CD8-positive, alpha-beta memory T cell (primary cell): ENCODE measurements around the gene SOX5. TPM values are rescaled to one million over a fixed set of nuclear protein-coding genes. Genes with fewer than 3 reads are reported as not detected.

Source experiments
- CTCF ChIA-PET: fragments of 350-600 bp; sonication (Branson Sonifier 250); formaldehyde crosslinking; loops from one replicate; lab custom pipeline; 2021; ENCODE audit warnings: antibody characterized with exemption; lab: Charles Lee
- POLR2A ChIA-PET: fragments of 350-600 bp; sonication (Branson Sonifier 250); formaldehyde crosslinking; loops from one replicate; lab custom pipeline; 2021; ENCODE audit warnings: antibody characterized with exemption; lab: Charles Lee
- DNase-seq, 5 donors: peaks; one replicate each; pipeline versions ENCODE4 v3.0.0 to v3.0.0-alpha.2; 2020 to 2022; ENCODE audit warnings: mixed read lengths in 1 of 5
- H3K27ac ChIP-seq: one replicate; pipeline ENCODE4 v1.7.0; 2013; ENCODE audit warnings: low read depth, mild to moderate bottlenecking, low read length, moderate library complexity
- H3K27me3 ChIP-seq: 2 replicates; pipeline ENCODE4 v1.7.0; 2013; ENCODE audit warnings: low read length, mild to moderate bottlenecking; ENCODE audit not compliant: insufficient read depth, poor library complexity, severe bottlenecking
- H3K36me3 ChIP-seq: 2 replicates; pipeline ENCODE4 v1.7.0; 2013; ENCODE audit warnings: mild to moderate bottlenecking, low read length, moderate library complexity; ENCODE audit not compliant: insufficient read depth
- H3K4me1 ChIP-seq: 2 replicates; pipeline ENCODE4 v1.7.0; 2013; ENCODE audit warnings: mild to moderate bottlenecking, low read length, moderate library complexity; ENCODE audit not compliant: insufficient read depth
- H3K4me3 ChIP-seq: 2 replicates; pipeline ENCODE4 v1.7.0; 2013; ENCODE audit warnings: mild to moderate bottlenecking, low read length
- H3K9me3 ChIP-seq: 2 replicates; pipeline ENCODE4 v1.7.0; 2013; ENCODE audit warnings: mild to moderate bottlenecking, low read length
- H3K27ac Mint-ChIP-seq, 8 donors: one replicate each; pipeline ENCODE4 v1.8.0; 2020 to 2021; ENCODE audit warnings: mixed read lengths in 8 of 8, mild to moderate bottlenecking in 6 of 8, inconsistent platforms in 3 of 8, moderate library complexity in 3 of 8
- H3K27me3 Mint-ChIP-seq, 2 donors: one replicate each; pipeline ENCODE4 v1.8.0; 2020 to 2021; ENCODE audit warnings: mixed read lengths in 2 of 2, mild to moderate bottlenecking in 1 of 2, moderate library complexity in 1 of 2
- H3K36me3 Mint-ChIP-seq, 3 donors: one replicate each; pipeline ENCODE4 v1.8.0; 2020 to 2021; ENCODE audit warnings: mixed read lengths in 3 of 3, inconsistent platforms in 1 of 3, mild to moderate bottlenecking in 1 of 3
- H3K4me1 Mint-ChIP-seq, 3 donors: one replicate each; pipeline ENCODE4 v1.8.0; 2020 to 2021; ENCODE audit warnings: mixed read lengths in 3 of 3, inconsistent platforms in 1 of 3, mild to moderate bottlenecking in 1 of 3
- H3K4me3 Mint-ChIP-seq, 7 donors: one replicate each; pipeline ENCODE4 v1.8.0; 2020 to 2021; ENCODE audit warnings: mixed read lengths in 7 of 7, mild to moderate bottlenecking in 6 of 7, moderate library complexity in 4 of 7, inconsistent platforms in 2 of 7
- H3K9me3 Mint-ChIP-seq, 5 donors: one replicate each; pipeline ENCODE4 v1.8.0; 2020 to 2022; ENCODE audit warnings: mixed read lengths in 5 of 5, mild to moderate bottlenecking in 3 of 5, moderate library complexity in 2 of 5, inconsistent platforms in 1 of 5
- polyA plus RNA-seq: library from polyadenylated mRNA; unstranded; fragments of 300-500 nt; fragmentation: Illumina TruSeq; gene quantifications from one replicate; pipeline ENCODE4 v1.2.3, GENCODE V29; 2021
- total RNA-seq, 2 experiments: library from RNA; stranded (reverse); gene quantifications; one replicate each; pipeline ENCODE4 v1.2.3, GENCODE V29; 2021

Gene SOX5
- total and polyA plus RNA-seq, 3 experiments from 2014 or later = 0.13 to 0.18 TPM; not detected in 1

DNA sequence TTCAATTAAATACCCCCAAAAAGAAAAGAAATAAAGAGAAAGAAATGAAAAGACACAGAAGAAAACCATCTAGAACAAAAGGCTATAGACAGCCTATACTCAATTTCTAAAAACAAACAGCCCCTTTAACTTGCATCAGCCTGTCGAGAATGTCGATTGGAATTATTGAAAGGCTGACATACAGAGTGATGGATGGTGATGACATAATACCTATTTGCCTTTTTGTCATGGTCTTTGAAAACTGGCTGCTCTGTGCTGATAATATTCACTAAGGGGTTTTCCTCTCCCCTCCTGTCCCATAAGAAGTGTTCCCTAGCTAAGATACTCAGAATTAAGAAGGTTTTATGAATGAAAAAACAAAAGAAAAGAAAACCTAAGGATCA, 393.7 kb downstream of the SOX5 start:
- no peaks in the 10 kb centered on the region for H3K27me3 ChIP-seq
- CTCF ChIA-PET = no interaction called here
- H3K27ac Mint-ChIP-seq = no peak overlapping the region

DNA sequence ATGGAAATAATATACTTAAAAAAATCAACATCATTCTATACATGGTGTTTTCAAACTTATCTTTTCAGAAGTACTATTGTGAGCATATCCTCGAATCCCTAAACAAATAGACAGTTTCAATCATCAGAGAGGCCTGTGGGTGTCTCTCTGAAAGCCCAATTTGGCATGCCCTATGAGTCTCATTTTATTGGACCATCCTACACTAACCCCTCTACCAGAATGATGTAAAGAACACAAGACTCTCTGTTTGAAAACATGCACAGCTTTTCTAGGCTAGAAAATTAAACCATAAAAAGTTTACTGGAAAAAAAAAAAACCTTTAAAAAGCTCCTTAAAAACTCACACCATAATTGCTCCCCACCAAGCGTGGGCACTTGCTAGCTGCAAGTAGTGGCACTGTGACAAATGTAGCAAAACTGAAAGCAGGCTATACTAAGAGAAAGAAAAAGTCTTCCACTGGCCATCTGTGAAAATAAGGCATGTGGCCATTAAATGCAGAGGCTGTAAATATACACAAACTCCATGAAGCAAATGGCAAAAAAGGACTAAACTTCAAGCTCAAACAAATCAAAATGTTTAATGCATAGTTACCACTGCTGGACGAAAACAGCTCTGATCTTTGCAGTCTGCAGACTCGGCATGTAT, 394.2 kb downstream of the SOX5 start:
- ChIA-PET CTCF (no interaction called here), POLR2A (no interaction called here)
- no peaks in the 10 kb centered on the region for H3K4me1 Mint-ChIP-seq
- H3K27me3 Mint-ChIP-seq = no peaks in the 10 kb centered on the region
- Histone ChIP-seq H3K36me3 (no peaks in the 10 kb centered on the region), H3K27ac (peak overlapping the region; percentile 17), H3K4me1 (no peaks in the 10 kb centered on the region), H3K9me3 (no peaks in the 10 kb centered on the region), H3K27me3 (no peaks in the 10 kb centered on the region), H3K4me3 (no peak overlapping the region)
- DNase-seq = no peak
- peaks cover 0 to 5% (median 0%) of the 10 kb centered on the region in 5 donors for H3K9me3 Mint-ChIP-seq
- H3K36me3 Mint-ChIP-seq = no peaks in the 10 kb centered on the region
- no peak overlapping the region for H3K4me3 Mint-ChIP-seq
- H3K27ac Mint-ChIP-seq = no peak overlapping the region

More for the DNA sequence above, 393.7 kb downstream of the SOX5 start:
- no peaks in the 10 kb centered on the region for H3K4me1 ChIP-seq
- POLR2A ChIA-PET = no interaction called here
- no peaks in the 10 kb centered on the region for H3K36me3 ChIP-seq
- no peaks in the 10 kb centered on the region for H3K9me3 ChIP-seq
- DNase-seq = no peak
- H3K9me3 Mint-ChIP-seq = peaks cover 0 to 5% (median 3%) of the 10 kb centered on the region in 5 donors
- H3K4me3 Mint-ChIP-seq = no peak overlapping the region
- no peaks in the 10 kb centered on the region for H3K4me1 Mint-ChIP-seq
- no peaks in the 10 kb centered on the region for H3K27me3 Mint-ChIP-seq
- H3K4me3 ChIP-seq = no peak overlapping the region
- H3K27ac ChIP-seq = no peak overlapping the region
- no peaks in the 10 kb centered on the region for H3K36me3 Mint-ChIP-seq

DNA sequence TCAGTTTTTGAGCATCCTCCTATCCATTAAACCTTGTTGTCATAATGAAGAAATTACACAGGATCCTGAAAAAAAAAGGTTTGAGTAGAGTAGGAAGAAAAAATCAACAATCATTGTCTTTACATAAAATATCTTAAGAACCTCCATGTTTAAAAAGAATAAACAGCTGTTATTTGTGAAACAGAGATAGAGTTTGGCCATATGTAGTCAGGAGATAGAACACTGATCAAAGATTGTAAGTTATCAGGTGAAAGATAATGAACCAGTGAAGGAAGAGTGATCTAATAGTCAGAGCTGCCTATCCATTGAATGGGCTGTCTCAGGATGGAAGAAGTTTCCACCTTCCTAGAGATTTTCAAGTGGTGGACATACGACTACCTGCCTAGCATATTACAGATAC, 397.1 kb downstream of the SOX5 start:
- Mint-ChIP-seq H3K4me3 (no peak overlapping the region), H3K4me1 (no peaks in the 10 kb centered on the region)

DNA sequence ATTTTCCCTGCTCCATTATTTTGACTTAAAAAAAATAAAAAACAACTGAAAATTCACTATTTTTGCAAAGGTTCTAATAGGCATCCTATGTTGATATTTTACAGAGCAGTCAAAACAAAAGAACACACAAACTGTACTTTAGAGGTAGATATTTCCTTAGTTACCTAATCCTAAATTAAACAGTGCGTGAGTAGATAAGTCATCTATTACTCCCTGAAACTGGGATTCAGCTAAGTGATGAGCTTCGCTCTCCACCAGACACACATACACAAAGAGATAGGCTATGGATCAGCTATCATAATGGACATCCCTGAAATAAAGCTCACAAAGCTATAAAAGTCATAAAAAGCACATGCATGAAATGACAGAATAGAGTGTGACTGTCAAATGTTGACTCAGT, 398.7 kb downstream of the SOX5 start:
- Mint-ChIP-seq H3K27me3 (no peaks in the 10 kb centered on the region), H3K9me3 (peaks cover 0 to 9% (median 0%) of the 10 kb centered on the region in 5 donors), H3K36me3 (no peaks in the 10 kb centered on the region), H3K27ac (no peak overlapping the region), H3K4me1 (no peaks in the 10 kb centered on the region), H3K4me3 (no peak overlapping the region)
- no peak for DNase-seq
- POLR2A ChIA-PET = no interaction called here
- no peak overlapping the region for H3K4me3 ChIP-seq
- no peaks in the 10 kb centered on the region for H3K27me3 ChIP-seq
- CTCF ChIA-PET = no interaction called here
- no peaks in the 10 kb centered on the region for H3K36me3 ChIP-seq
- no peaks in the 10 kb centered on the region for H3K4me1 ChIP-seq
- no peaks in the 10 kb centered on the region for H3K9me3 ChIP-seq
- no peak overlapping the region for H3K27ac ChIP-seq

More for the DNA sequence above, 397.1 kb downstream of the SOX5 start:
- no peak for DNase-seq
- H3K9me3 ChIP-seq = no peaks in the 10 kb centered on the region
- H3K9me3 Mint-ChIP-seq = peaks cover 0 to 9% (median 0%) of the 10 kb centered on the region in 5 donors
- no peak overlapping the region for H3K27ac Mint-ChIP-seq
- H3K4me3 ChIP-seq = no peak overlapping the region
- no peaks in the 10 kb centered on the region for H3K36me3 Mint-ChIP-seq
- CTCF ChIA-PET = no interaction called here
- H3K36me3 ChIP-seq = no peaks in the 10 kb centered on the region
- H3K27me3 ChIP-seq = no peaks in the 10 kb centered on the region
- no peaks in the 10 kb centered on the region for H3K4me1 ChIP-seq
- POLR2A ChIA-PET = no interaction called here
- no peaks in the 10 kb centered on the region for H3K27me3 Mint-ChIP-seq
- H3K27ac ChIP-seq = no peak overlapping the region

DNA sequence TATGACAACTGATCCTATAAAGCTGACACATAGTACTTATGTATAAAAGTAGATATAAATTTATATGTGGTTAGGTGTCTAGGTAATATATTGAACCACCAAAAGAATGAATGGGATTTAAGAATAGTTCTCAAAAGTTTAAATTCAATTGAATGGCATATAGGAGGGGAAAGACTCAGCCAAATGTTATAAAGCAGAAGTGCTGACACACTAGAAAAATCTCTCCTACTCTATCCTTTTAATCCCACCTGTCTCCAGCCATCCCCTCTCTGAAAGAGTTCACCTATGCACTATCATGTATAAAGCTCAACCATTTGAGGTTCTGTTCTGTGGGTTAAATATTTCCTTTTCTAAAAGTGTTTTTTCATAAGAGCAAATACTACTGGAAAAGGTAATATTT, 400.7 kb downstream of the SOX5 start:
- H3K27ac Mint-ChIP-seq = no peak overlapping the region
- H3K9me3 ChIP-seq = no peaks in the 10 kb centered on the region
- peaks cover 0 to 10% (median 2%) of the 10 kb centered on the region in 5 donors for H3K9me3 Mint-ChIP-seq
- no peak for DNase-seq
- CTCF ChIA-PET = no interaction called here
- POLR2A ChIA-PET = no interaction called here
- no peak overlapping the region for H3K27ac ChIP-seq
- H3K4me1 Mint-ChIP-seq = no peaks in the 10 kb centered on the region
- H3K4me1 ChIP-seq = no peaks in the 10 kb centered on the region
- no peaks in the 10 kb centered on the region for H3K36me3 Mint-ChIP-seq
- no peaks in the 10 kb centered on the region for H3K36me3 ChIP-seq
- no peak overlapping the region for H3K4me3 Mint-ChIP-seq
- no peaks in the 10 kb centered on the region for H3K27me3 ChIP-seq
- H3K4me3 ChIP-seq = no peak overlapping the region
- H3K27me3 Mint-ChIP-seq = no peaks in the 10 kb centered on the region

DNA sequence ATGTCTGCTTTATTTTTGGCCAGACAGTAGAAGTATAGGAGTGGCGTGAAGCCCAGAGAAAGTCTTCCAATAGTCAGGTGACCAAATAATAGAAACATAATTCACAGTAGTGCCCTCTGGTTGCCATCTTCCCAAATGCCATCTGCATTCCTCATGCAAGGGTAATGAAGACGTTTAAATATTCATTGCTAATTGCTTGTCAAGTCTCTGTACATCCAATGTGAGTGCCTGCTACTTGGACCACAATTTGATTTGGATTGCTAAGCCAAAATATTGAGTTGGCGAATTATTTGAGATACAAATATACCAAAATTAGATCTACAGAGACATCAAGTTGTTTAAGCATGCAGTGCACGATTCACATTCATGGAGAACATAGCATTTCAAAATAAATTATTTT, 402.7 kb downstream of the SOX5 start:
- H3K4me3 Mint-ChIP-seq = no peak overlapping the region
- Histone ChIP-seq H3K27ac (no peak overlapping the region), H3K4me1 (no peaks in the 10 kb centered on the region), H3K4me3 (no peak overlapping the region), H3K9me3 (no peaks in the 10 kb centered on the region), H3K27me3 (no peaks in the 10 kb centered on the region), H3K36me3 (no peaks in the 10 kb centered on the region)
- ChIA-PET POLR2A (no interaction called here), CTCF (no interaction called here)
- no peaks in the 10 kb centered on the region for H3K27me3 Mint-ChIP-seq
- H3K27ac Mint-ChIP-seq = no peak overlapping the region
- DNase-seq = no peak
- no peaks in the 10 kb centered on the region for H3K36me3 Mint-ChIP-seq
- no peaks in the 10 kb centered on the region for H3K4me1 Mint-ChIP-seq
- peaks cover 0 to 12% (median 0%) of the 10 kb centered on the region in 5 donors for H3K9me3 Mint-ChIP-seq

DNA sequence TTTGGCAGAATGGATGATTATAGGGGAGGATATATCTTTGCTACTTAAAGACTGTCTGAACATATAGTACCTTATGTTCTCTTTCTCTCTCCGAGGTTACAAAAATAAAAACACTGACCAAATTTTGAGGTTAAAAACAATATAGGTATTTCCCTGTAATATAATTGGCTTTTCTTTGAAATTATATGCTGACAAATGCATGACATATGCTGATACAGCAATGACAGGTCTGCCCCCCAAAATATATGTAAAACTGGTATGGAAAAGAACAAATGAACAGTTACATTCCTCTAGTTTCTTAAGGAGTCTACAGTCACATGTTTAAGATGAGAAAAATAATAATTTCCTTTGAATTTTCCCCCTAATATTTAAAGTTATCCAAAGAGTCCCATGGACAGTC, 405.7 kb downstream of the SOX5 start:
- Mint-ChIP-seq H3K27me3 (no peaks in the 10 kb centered on the region), H3K27ac (no peak overlapping the region), H3K36me3 (no peaks in the 10 kb centered on the region), H3K4me3 (no peak overlapping the region), H3K9me3 (peaks cover 2 to 14% (median 4%) of the 10 kb centered on the region in 5 donors), H3K4me1 (no peaks in the 10 kb centered on the region)
- H3K4me1 ChIP-seq = no peaks in the 10 kb centered on the region
- H3K4me3 ChIP-seq = no peak overlapping the region
- H3K27ac ChIP-seq = no peak overlapping the region
- no peaks in the 10 kb centered on the region for H3K27me3 ChIP-seq
- CTCF ChIA-PET = no interaction called here
- H3K9me3 ChIP-seq = no peaks in the 10 kb centered on the region
- POLR2A ChIA-PET = no interaction called here
- DNase-seq = no peak
- H3K36me3 ChIP-seq = no peaks in the 10 kb centered on the region

DNA sequence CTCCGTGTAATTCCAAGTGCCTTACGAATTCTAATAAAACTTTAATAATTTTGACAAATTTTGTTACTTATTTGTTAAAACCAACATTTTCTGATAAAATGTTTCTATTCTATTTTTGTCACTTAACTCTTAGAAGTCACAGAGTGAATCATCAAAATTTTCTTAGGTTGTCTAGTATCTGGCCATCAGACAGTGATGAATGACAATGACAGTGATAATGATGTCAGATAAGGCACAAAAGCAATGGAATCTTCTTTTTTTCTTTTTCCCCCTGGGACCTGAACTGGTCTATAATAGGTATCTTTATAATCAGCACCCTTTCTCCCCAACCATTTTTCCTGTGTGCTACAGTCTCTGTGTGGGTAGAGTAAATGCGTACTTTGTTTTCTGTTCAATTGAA, 407.3 kb downstream of the SOX5 start:
- Histone ChIP-seq H3K27me3 (no peaks in the 10 kb centered on the region), H3K27ac (no peak overlapping the region), H3K36me3 (no peaks in the 10 kb centered on the region), H3K9me3 (no peaks in the 10 kb centered on the region), H3K4me3 (no peak overlapping the region), H3K4me1 (no peaks in the 10 kb centered on the region)
- POLR2A ChIA-PET = no interaction called here
- CTCF ChIA-PET = no interaction called here
- no peak overlapping the region for H3K27ac Mint-ChIP-seq
- H3K27me3 Mint-ChIP-seq = no peaks in the 10 kb centered on the region
- H3K36me3 Mint-ChIP-seq = no peaks in the 10 kb centered on the region
- no peaks in the 10 kb centered on the region for H3K4me1 Mint-ChIP-seq
- H3K4me3 Mint-ChIP-seq = no peak overlapping the region
- peaks cover 2 to 14% (median 4%) of the 10 kb centered on the region in 5 donors for H3K9me3 Mint-ChIP-seq
- no peak for DNase-seq
